Thyroid gland (tissue), 4 donors: Measurements from ENCODE around the gene PLIN3.

Experiments
- POLR2A ChIP-seq, 2 donors: fragments of 450-650 bp; IDR thresholded peaks; one replicate each; pipeline ENCODE4 v1.6.1; 2017; ENCODE audit warnings: antibody characterized with exemption in 2 of 2, mild to moderate bottlenecking in 2 of 2, moderate library complexity in 1 of 2
- TF ChIP-seq, protein P1 (sequence below), 6 experiments: fragments of 200-600 bp in 3 of 6; fragments of 450-650 bp in 3 of 6; sonication (generic) in 3 of 6; IDR thresholded peaks; one replicate each; pipeline ENCODE4 v1.5.1; 2016 to 2019; ENCODE audit warnings: antibody characterized with exemption in 6 of 6, mild to moderate bottlenecking in 2 of 6, inconsistent platforms in 1 of 6, moderate library complexity in 1 of 6

DNA sequence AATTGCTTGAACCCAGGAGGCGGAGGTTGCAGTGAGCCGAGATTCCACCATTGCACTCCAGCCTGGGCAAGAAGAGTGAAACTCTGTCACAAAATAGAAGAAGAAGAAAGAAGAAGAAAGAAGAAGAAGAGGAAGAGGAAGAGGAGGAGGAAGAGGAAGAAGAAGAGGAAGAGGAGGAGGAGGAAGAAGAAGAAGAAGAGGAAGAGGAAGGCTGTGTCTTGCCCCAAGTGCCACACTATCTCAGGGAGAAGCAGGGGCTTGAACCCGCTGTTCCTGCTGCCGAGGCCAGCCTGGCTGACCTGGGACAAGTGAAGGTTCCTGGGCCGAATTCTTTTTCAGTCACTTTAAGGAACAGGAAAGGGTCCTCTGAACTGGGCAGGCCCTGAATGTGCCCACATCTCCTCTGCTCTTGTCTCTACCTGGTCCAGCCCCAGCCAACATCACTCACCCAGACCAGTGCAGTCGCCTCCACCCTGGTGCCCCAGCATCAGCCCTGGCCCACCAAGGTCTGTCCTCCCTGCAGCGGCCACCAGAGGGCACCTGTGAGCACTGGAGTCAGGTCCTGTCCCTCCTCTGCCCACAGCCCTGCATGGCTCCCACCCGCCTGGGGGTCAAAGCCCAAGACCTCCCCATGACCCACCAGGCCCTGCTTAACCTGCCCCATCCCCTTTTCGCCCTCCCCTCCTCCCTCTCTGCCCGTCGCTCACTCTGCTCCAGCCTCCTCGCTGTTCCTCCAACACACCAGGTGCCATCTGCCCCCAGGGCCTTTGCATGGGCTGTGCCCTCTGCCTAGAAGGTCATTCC is 55.9 kb downstream of the PLIN3 start:
- no peak for TF ChIP-seq POLR2A (IDR thresholded peaks at IDR 0.05)
- TF ChIP-seq, protein P1, sequence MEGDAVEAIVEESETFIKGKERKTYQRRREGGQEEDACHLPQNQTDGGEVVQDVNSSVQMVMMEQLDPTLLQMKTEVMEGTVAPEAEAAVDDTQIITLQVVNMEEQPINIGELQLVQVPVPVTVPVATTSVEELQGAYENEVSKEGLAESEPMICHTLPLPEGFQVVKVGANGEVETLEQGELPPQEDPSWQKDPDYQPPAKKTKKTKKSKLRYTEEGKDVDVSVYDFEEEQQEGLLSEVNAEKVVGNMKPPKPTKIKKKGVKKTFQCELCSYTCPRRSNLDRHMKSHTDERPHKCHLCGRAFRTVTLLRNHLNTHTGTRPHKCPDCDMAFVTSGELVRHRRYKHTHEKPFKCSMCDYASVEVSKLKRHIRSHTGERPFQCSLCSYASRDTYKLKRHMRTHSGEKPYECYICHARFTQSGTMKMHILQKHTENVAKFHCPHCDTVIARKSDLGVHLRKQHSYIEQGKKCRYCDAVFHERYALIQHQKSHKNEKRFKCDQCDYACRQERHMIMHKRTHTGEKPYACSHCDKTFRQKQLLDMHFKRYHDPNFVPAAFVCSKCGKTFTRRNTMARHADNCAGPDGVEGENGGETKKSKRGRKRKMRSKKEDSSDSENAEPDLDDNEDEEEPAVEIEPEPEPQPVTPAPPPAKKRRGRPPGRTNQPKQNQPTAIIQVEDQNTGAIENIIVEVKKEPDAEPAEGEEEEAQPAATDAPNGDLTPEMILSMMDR (IDR thresholded peaks at IDR 0.05): peak; percentile 69 to 89 (median 78)
